22Rv1 (cell line): ENCODE data around the gene HSPB9.

ENCODE experiments used
- ZFX ChIP-seq: fragments of 450-650 bp; IDR thresholded peaks from 2 replicates; pipeline ENCODE4 v1.6.1; 2017; ENCODE audit warnings: antibody characterized with exemption, borderline replicate concordance
- TF ChIP-seq, protein P1 (sequence below): fragments of 450-650 bp; IDR thresholded peaks from 2 replicates; pipeline ENCODE4 v1.5.1; 2017; ENCODE audit warnings: mild to moderate bottlenecking

DNA sequence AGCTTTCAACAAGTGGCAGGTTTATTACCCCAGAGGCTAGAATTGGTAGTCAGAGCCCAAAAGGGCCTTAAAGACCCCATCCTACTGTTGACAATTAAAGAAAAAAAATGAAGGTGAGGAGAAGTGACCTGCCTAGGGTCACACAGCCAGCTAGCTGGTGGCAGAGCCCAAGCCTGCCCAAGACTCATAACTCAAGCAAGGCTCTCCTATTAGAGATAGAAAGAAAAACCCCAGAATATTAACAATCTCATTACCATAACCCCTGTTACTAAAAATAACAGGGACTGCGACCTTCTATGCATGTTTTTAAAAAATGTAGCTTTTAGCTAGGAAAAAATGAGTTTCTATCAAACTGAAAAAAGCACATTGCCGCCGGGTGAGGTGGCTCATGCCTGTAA is 14.0 kb downstream of the HSPB9 start:
- TF ChIP-seq, protein P1, sequence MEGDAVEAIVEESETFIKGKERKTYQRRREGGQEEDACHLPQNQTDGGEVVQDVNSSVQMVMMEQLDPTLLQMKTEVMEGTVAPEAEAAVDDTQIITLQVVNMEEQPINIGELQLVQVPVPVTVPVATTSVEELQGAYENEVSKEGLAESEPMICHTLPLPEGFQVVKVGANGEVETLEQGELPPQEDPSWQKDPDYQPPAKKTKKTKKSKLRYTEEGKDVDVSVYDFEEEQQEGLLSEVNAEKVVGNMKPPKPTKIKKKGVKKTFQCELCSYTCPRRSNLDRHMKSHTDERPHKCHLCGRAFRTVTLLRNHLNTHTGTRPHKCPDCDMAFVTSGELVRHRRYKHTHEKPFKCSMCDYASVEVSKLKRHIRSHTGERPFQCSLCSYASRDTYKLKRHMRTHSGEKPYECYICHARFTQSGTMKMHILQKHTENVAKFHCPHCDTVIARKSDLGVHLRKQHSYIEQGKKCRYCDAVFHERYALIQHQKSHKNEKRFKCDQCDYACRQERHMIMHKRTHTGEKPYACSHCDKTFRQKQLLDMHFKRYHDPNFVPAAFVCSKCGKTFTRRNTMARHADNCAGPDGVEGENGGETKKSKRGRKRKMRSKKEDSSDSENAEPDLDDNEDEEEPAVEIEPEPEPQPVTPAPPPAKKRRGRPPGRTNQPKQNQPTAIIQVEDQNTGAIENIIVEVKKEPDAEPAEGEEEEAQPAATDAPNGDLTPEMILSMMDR = no peak
- TF ChIP-seq ZFX = no peak
